DND-41 (cell line): ENCODE measurements around the gene BCO2.
"Not testable (repeated sequence)": the region's sequence is repeated elsewhere in the genome, so short reads cannot be mapped to it uniquely, and the experiment has no call there.

Experiments used
- ATAC-seq: fragments of 200-7000 bp; cut with Tn5 transposase; 3 replicates; pipeline ENCODE4 v1.9.1; 2021; ENCODE audit warnings: low read depth; ENCODE audit not compliant: insufficient read depth
- DNase-seq: peaks from one replicate; pipeline ENCODE4 v3.0.0-alpha.2; 2020
- H2AFZ ChIP-seq: 2 replicates; pipeline ENCODE4 v1.6.0; 2012; ENCODE audit warnings: low read depth, low read length
- H3K27ac ChIP-seq: 2 replicates; pipeline ENCODE4 v1.5.1; 2012; ENCODE audit warnings: low read length, inconsistent platforms
- H3K27me3 ChIP-seq: fragments of 200-600 bp; sonication (generic); 2 replicates; pipeline ENCODE4 v1.6.0; 2012; ENCODE audit warnings: low read length, mild to moderate bottlenecking, inconsistent platforms; ENCODE audit not compliant: insufficient read depth, poor library complexity
- H3K36me3 ChIP-seq: 2 replicates; pipeline ENCODE4 v1.5.1; 2012; ENCODE audit warnings: low read length, inconsistent platforms; ENCODE audit not compliant: insufficient read depth
- H3K4me1 ChIP-seq: 2 replicates; pipeline ENCODE4 v1.5.1; 2012; ENCODE audit warnings: mild to moderate bottlenecking, low read length; ENCODE audit not compliant: insufficient read depth
- H3K4me2 ChIP-seq: 2 replicates; pipeline ENCODE4 v1.6.0; 2012; ENCODE audit warnings: mild to moderate bottlenecking, moderate library complexity, low read length, inconsistent platforms; ENCODE audit not compliant: insufficient read depth
- H3K4me3 ChIP-seq, 2 experiments: fragments of 200-600 bp in 1 of 2; shearing (Covaris generic) in 1 of 2; 2 replicates each; pipeline ENCODE4 v1.5.1; 2012 to 2016; ENCODE audit warnings: inconsistent platforms in 2 of 2, low read length in 2 of 2, mild to moderate bottlenecking in 2 of 2, low read depth in 1 of 2, moderate library complexity in 1 of 2
- H3K79me2 ChIP-seq: 2 replicates; pipeline ENCODE4 v1.6.0; 2012; ENCODE audit warnings: low read length, inconsistent platforms; ENCODE audit not compliant: insufficient read depth
- H3K9ac ChIP-seq: 2 replicates; pipeline ENCODE4 v1.6.0; 2012; ENCODE audit warnings: low read depth, mild to moderate bottlenecking, inconsistent platforms, low read length, moderate library complexity
- H3K9me3 ChIP-seq: 2 replicates; pipeline ENCODE4 v1.5.1; 2012; ENCODE audit warnings: low read length, moderate library complexity, mild to moderate bottlenecking, inconsistent platforms; ENCODE audit not compliant: insufficient read depth, severe bottlenecking
- H4K20me1 ChIP-seq: 2 replicates; pipeline ENCODE4 v1.6.0; 2012; ENCODE audit warnings: low read length; ENCODE audit not compliant: insufficient read depth
- CTCF ChIP-seq: IDR thresholded peaks from 2 replicates; pipeline ENCODE4 v1.5.1; 2012; ENCODE audit warnings: borderline replicate concordance, low read length, moderate library complexity, mild to moderate bottlenecking; ENCODE audit not compliant: poor library complexity, severe bottlenecking; ENCODE audit errors: extremely low read depth
- EZH2 ChIP-seq: IDR thresholded peaks from 3 replicates; pipeline ENCODE4 v1.6.1; 2012; ENCODE audit warnings: borderline replicate concordance, low read depth, mild to moderate bottlenecking, moderate library complexity, low read length, inconsistent platforms; ENCODE audit not compliant: severe bottlenecking

Gene BCO2

GRCh38 chr11:112186304-112186703 is 11.0 kb downstream of the BCO2 start:
- no peaks in the 10 kb centered on the region for H3K27me3 ChIP-seq
- H3K4me2 ChIP-seq: no peak overlapping the region
- DNase-seq: no peak
- ATAC-seq: no peak
- no peak overlapping the region for H3K4me3 ChIP-seq
- no peak for TF ChIP-seq CTCF
- no peak for TF ChIP-seq EZH2
- H3K27ac ChIP-seq: no peak overlapping the region
- no peaks in the 10 kb centered on the region for H3K79me2 ChIP-seq
- H3K9me3 ChIP-seq: no peaks in the 10 kb centered on the region
- H4K20me1 ChIP-seq: no peaks in the 10 kb centered on the region
- H3K4me1 ChIP-seq: no peaks in the 10 kb centered on the region
- H3K36me3 ChIP-seq: no peaks in the 10 kb centered on the region
- H3K9ac ChIP-seq: no peak overlapping the region
- H2AFZ ChIP-seq: no peak overlapping the region

- H3K27ac ChIP-seq, H3K4me3 ChIP-seq, H3K36me3 ChIP-seq, H3K27me3 ChIP-seq, DNase-seq, H3K4me1 ChIP-seq, H4K20me1 ChIP-seq, H3K79me2 ChIP-seq, H3K9me3 ChIP-seq, H3K4me2 ChIP-seq, ATAC-seq, H3K9ac ChIP-seq, H2AFZ ChIP-seq: not testable (repeated sequence)
Measured at GRCh38 chr11:112195113-112195512, 19.8 kb downstream of the BCO2 start.

GRCh38 chr11:112195951-112196351 is 20.6 kb downstream of the BCO2 start:
- H3K4me1 ChIP-seq: no peaks in the 10 kb centered on the region
- TF ChIP-seq EZH2 (no peak), CTCF (no peak)
- no peaks in the 10 kb centered on the region for H3K27me3 ChIP-seq
- H3K4me3 ChIP-seq: no peak overlapping the region
- no peaks in the 10 kb centered on the region for H4K20me1 ChIP-seq
- H3K9ac ChIP-seq: no peak overlapping the region
- no peaks in the 10 kb centered on the region for H3K79me2 ChIP-seq
- no peak overlapping the region for H3K27ac ChIP-seq
- H3K9me3 ChIP-seq: no peaks in the 10 kb centered on the region
- no peak overlapping the region for H3K4me2 ChIP-seq
- no peak overlapping the region for H2AFZ ChIP-seq
- ATAC-seq (no peak), DNase-seq (no peak)
- no peaks in the 10 kb centered on the region for H3K36me3 ChIP-seq

GRCh38 chr11:112196519-112197087 is 21.3 kb downstream of the BCO2 start:
- no peak overlapping the region for H3K4me2 ChIP-seq
- H3K4me1 ChIP-seq: no peaks in the 10 kb centered on the region
- no peaks in the 10 kb centered on the region for H4K20me1 ChIP-seq
- no peak overlapping the region for H3K9ac ChIP-seq
- no peaks in the 10 kb centered on the region for H3K36me3 ChIP-seq
- no peak for DNase-seq
- TF ChIP-seq CTCF (no peak), EZH2 (no peak)
- no peaks in the 10 kb centered on the region for H3K79me2 ChIP-seq
- no peak overlapping the region for H2AFZ ChIP-seq
- no peaks in the 10 kb centered on the region for H3K27me3 ChIP-seq
- H3K4me3 ChIP-seq: no peak overlapping the region
- no peak for ATAC-seq
- no peaks in the 10 kb centered on the region for H3K9me3 ChIP-seq
- no peak overlapping the region for H3K27ac ChIP-seq

- not testable (repeated sequence) for H3K4me1 ChIP-seq, H3K79me2 ChIP-seq, H3K9me3 ChIP-seq, H3K9ac ChIP-seq, H3K36me3 ChIP-seq, DNase-seq, H2AFZ ChIP-seq, ATAC-seq, H4K20me1 ChIP-seq, H3K4me3 ChIP-seq, H3K27ac ChIP-seq, H3K4me2 ChIP-seq, H3K27me3 ChIP-seq
Measured at GRCh38 chr11:112199101-112199500, 23.8 kb downstream of the BCO2 start.
